Daoy (cell line): ENCODE measurements around the gene SLC7A1. TPM values are rescaled to one million over a fixed set of nuclear protein-coding genes. Genes with fewer than 3 reads are reported as not detected.
A peak's percentile ranks its signal among the peaks of the same experiment; 100 is the strongest.

Experiments used
- DNase-seq: peaks from one replicate; pipeline ENCODE4 v3.0.0-alpha.2; 2015; ENCODE audit warnings: low read depth
- total RNA-seq: library from RNA; depleted of rRNA; stranded (reverse); fragments of >200 nt; shearing (Covaris generic); gene quantifications from 2 replicates; pipeline ENCODE4 v1.2.3, GENCODE V29; 2014

Gene SLC7A1
- total RNA-seq, 1 experiment from 2014 or later: 22.0 TPM

DNA sequence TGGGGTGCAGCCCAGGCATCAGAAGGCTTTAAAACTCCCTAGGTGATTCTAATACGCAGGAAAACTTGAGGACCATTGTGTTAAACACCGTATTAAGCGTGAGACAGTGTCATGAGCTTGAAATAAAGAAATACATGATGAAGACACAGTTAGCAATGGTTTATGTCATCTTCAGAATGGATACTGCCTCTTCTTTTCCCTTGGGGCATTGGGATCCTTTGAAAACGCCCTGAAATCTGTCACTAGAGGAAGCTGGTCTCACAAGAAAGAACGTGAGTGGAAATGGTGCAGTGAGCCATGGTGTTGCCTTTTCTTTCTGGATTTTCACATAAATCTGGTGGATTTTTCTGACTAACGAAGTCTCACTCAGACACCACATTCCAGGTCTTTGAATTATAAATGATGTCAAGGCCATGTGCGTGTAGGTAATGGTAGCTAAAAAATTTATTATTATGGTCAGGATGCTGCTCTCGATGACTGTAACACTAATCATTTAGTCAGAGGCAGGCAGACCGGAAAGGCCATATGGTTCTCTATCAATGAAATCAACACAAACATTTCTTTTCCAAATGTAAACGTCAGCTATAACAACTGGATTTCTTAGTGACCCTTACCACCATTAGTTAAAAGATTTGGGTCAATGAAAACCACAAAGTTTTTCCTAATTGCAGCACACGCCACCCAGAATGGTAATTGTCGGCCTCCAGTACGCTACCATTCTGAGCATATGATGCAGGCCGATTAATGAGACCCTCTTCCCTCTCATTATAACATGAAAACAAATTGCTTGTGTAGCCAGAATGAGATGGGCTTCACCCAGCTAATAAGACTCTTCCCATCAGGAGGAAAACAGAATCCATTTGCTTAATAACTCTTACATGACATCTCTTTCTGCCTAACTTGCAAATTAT, 105.6 kb downstream of the SLC7A1 start:
- DNase-seq: no peak

DNA sequence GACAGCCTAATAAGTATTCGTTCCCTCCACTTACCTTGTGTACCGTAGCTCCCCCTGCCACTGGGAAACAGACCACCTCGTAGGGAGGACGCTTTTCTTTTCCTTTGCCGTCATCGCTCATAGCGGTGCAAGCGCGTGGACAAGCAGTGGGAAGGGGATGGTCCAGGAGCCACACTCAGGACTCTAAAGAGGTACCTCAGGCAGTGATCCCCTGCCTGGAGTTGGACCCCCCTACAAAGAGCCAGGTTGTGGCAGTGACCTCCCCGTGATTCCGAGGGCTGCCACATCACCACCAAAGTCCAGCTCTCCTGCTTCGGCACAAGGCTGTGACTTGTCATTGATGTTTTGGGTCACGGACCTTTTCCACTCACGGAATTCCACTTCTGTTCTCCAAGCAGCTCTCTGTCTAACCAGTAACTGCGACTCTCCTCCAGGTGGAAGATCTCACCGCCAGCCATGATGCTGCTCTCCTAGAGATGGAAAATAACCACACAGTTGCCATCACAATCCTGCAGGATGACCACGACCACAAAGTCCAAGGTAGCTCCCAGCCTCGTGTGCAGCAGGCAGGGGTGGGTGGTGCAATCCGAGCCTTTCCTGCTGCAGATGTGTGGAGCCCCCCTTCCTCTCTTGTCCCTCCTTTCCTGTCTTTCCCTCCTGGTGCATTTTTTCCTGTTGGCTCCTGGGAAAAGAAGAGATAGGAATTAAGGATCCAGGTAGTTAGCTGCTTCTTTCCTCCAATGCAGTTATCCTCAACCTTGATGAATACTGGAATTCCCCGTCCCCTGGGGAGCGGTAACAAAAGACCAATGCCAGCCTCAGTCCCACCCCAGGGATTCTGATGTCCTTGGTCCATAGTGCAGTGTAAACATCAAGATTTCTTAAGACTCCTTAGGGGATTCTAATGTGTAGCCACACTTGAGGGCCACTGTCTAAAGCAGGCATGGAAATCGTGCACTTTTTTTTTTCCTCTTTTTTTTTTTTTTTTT, 107.7 kb downstream of the SLC7A1 start:
- no peak for DNase-seq

DNA sequence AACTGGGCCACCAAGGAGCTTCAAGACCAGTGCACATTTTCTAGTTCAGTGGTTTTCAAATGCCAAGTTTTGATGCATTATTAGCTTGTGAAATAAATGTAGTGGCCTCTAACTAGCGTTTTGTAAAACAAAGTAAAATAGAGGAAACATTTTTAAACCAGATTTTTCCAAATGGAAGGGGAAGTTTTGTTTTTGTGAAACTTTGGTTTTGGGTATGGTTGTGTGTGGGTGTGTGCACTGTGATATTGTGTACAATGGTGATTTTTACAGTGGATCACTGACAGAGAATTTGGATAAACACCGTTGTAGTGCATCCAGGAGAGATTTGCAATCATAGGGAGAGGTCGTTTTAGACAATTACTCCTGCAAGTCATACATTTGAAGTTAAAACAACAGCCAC, 108.9 kb downstream of the SLC7A1 start:
- no peak for DNase-seq

DNA sequence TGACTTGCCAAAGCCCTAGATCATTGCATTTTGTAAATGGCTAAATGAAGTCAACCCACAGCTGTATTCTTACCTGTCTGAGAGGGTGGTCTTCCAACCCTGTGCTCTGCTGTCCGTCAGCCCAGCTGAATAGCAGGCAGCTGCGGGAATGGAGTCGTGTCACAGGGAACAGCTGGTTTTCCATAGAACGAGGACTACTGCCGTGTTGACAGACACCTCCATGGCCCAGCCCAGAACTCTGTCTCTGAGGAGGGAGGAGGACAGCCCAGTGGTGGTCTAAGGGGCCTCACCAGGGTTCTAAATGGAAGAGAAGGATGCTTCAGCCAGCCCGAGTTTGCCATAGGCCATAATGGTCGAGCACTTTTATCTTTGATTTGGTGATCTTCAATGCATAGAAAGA, 110.7 kb downstream of the SLC7A1 start:
- DNase-seq: no peak

DNA sequence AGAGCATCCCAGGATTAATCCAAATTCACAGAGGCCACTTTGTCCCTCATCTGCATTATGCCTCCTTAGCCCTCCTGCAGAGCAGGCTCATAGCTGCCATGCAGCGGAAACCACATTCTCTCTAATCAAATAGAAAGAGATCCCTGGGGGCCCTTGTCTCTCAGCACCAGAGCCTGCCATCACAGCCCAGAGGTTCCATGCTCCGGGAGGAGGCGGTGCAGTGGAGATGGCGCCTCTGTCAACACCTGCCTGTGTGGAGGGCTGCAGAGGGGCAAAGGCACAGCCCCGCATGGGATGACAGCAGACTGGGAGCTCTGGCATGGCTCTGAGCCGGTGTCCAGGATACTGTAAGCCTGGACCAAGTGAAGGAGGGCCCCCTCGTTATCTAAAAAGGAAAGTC, 111.3 kb downstream of the SLC7A1 start:
- peak; percentile 25 for DNase-seq

DNA sequence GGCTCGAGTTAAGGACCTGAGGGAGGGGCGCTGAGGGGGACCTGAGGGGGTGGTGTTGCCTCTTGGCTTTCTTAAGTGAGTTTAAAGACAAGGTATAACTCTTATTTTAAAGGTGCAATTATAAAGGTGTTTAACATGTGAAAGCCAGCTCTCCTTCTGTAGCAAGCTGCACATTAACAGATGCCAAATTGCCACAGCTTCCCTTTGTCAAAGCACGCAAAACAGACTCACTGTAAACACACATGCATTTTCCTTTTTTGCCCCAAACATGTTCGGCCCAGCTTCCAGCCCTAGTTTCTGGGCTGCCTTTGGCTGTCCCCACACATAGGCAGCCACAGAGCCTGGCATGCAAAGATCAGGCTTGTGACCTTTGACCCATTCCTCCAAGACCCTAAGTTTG, 111.9 kb downstream of the SLC7A1 start:
- no peak for DNase-seq

DNA sequence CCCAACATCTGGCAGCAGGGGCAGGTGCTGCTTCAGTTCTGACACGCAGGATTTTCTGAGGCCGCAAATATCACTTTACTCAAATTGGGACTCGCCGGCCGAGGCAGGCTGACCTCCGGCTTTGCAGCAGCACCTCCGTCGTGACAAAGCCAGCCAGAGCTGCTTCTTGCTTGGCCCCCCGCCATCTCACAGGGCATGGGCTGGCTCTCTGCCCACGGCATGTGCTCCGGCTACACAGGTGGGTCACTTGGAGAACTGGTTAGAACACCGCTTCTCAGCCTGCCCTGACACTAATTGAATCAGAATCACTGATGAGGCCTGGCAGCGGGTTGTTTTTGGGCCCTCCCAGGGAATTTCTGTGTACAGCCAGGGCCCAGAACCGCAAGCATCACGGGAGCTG, 112.3 kb downstream of the SLC7A1 start:
- no peak for DNase-seq

DNA sequence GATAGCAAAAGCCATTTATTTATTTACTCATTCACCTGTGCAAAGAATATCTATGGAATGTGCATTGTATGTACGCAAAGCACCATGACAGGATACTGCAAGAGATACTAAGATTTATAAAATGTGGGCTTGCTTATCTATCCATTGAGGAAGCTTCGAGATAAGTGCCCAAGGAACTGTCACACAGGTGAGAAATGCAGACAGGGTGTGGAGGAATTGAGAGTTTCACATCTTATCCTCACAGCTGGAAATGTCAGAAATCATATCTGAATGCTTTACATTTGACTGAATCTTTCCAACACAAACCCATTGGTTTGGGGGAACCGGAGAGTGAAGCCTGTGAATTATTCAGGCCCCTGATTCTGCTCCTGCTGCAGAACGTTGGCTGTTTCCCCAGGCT, 113.0 kb downstream of the SLC7A1 start:
- DNase-seq: no peak

DNA sequence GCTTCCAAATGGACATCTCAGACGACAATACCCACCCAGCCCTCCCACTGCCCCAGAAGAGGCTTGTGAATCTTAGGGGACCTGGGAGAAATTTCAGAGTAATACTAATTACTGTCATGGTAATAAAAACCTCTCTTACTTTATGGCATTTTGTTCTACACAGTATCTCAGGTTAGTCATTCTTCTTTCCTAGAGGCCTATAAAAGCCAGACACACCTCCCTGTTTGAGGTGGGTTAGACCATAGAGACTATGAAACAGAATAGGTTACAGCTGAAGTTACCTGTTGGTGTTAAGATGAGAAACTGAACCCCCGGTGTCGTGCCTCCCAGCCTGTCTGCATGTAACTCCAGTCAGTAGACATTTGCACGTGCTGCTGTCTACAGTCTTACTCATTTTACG, 113.9 kb downstream of the SLC7A1 start:
- no peak for DNase-seq

DNA sequence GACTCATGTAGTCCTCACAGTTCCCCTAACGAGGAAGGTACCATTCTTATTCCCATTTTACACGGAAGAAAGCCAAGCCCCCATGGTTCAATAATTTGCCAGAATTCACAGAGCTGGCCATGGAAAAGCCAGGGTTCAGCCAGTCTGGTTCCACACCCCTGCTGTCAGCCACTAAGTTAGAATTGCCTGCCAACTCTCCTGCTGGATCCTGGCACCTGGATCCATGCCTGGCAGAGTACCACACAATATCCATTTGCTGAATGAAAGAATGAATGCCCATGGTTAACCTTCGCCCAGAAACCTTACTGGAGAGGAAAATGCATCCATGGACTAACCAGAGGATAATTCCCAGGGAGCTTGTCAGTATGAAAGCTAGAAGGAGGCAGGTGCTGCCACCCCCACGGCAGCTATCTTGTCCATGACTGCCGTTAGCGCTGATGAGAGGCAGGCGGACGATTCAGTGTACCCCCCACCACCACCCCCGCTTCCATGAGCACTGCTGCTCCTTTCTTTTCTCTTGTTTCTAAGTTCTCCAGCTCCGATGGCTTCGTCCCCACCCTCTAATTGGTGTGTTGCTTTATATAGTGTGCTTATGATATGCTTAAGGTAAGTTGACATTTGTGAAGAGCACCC, 114.5 kb downstream of the SLC7A1 start:
- no peak for DNase-seq

DNA sequence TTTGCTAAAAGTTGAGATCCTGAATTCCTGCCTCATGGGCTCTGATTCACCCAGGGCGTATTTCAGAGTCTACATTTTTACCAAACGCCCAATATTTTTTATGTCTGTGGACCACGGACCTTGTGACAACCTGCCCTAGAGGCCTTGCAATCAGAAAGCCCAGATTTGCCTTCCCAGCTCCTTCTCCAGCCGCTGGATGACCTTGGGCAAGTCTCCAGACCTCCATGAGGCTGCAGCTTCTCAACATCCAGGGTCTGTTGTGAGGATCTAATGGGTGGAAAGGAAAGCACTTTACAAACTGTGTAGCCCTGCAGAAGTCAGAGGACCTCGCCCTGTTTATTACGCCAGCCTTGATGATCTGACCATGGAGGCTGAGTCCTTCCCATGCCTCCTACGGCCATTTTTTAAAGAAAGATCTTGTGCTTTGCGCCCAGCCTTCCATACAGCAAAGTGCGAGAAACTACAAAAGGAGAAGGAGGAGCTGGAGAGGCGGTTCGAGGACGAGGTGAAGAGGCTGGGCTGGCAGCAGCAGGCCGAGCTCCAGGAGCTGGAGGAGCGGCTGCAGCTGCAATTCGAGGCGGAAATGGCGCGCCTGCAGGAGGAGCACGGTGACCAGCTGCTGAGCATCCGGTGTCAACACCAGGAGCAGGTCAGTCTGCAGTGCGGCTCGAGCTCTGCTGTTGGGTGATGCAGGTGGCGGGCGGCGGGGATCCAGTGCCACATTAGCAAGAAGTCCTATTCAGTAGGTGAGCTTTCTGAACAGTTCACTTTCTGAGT, 115.6 kb downstream of the SLC7A1 start:
- DNase-seq: no peak

DNA sequence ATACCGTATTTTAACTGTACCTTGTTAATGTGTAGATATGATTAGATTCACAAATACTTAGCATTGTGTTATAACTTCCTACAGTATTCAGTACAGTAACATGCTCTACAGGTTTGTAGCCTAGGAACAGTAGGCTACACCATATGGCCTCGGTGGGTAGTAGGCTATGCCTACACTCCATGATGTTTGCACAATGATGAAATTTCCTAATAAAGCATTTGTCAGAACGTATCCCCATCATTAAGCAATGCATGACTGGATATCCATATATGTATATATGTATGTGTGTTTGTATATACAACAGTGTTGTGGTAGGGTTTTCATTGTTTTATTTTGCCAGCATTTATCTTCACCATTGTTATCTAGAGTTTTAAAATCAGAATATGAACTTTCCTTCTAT, 119.4 kb downstream of the SLC7A1 start:
- DNase-seq: no peak

DNA sequence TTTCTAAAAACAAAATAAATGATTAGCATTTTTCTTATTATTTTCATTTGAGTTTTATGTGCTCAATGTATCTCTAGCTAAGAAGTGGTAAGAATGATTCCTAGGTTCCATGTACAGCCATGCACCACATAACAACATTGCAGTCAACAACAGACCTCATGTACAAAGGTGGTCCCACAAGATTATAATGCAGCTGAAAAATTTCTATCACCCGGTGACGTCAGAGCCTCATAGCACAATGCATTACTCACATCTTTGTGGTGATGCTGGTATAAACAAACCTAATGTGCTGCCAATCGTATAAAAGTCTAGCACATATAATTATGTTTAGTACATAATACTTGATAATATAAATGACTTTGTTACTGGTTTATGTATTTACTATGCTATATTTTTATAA, 120.5 kb downstream of the SLC7A1 start:
- DNase-seq: peak; percentile 46

DNA sequence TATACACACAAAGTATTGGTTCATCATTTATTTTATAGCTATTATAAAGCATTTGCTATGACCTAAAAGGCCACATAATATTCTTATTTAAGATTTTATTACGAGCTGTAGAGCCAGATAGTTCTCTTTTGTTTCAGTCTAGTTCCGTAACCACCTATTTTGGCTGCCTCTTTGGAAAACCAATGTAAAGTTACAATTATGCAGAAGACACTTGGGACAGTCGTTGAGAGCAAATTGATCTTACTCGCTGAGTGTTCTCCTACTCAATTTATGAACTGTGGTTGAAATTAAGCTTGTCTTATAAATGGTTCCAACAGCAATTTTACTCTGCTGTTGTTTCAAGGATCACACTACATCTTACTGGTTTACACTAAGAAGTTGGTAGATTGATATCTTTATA, 122.3 kb downstream of the SLC7A1 start:
- DNase-seq: no peak

DNA sequence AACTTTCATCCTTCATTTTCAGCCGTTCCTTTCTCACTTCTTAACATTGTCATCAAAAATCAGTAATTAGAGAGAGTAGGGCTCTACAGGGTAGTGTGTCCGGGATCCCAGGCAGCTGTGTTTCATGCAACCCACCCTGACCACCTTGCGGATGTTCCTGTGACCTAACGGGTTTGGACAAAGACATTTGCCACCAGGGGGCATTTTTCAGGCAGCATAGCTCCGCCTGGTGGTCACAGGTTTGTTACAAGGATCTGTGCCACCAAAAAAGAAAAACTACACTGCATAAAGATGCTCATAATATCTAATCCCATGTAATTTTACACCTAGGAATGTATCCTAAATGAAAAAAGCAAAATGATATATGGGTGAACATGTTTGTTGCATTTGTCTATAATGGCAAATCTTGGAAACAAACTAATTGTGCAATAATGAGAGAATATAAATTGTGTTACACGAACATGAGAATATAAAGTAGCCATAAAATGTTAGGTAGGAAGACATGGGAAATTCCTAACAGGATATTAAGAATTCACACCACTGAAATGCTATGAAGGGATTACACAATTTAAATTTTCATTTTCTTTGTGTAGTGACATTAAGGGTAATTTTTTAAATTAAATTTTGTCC, 123.0 kb downstream of the SLC7A1 start:
- peak; percentile 44 for DNase-seq

DNA sequence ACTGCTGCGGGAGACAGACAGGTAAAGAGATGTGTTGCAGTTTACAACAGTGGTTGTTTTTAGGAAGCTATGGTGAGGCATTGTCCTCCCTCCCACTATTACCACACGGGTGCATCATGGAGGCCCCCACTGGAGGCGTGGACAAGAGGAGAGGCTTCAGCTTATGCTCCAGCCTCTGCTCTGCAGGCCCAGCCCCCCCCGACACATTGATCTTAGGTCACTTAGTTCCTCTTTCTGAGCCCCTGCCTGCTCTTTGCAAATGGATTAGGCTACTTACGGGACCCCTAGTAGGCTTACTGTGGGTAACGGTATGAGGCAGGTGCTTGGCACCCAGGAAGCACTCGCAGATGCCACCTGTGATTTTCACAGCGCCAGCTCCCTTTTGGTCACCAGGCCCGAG, 123.9 kb downstream of the SLC7A1 start:
- DNase-seq: no peak

DNA sequence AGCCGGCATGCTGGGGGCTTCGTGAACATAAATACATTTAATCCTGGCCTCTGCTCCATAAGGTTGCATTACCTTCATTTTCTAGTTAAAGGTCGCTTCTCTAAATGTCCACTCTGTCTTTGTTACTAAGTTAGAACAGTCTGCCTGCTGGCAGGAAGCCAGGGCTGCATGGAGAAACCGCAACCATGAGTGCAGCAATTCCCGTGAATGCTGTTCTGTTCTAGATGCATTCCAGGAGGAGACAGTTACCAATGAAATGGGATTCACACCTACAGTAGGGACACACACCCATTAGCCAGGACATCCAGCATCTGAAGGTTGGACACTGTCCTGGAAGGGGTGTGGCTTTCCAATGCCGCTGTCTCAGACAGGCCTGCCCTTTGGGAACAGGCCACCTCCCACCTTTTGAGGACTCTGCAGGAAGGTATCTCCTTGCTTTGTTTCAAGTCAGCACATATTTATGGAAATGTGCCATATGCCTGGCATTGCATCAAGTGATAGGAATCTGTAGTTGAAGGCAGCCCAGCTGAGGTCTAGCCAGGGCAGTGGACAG, 129.7 kb downstream of the SLC7A1 start:
- DNase-seq: peak; percentile 19

DNA sequence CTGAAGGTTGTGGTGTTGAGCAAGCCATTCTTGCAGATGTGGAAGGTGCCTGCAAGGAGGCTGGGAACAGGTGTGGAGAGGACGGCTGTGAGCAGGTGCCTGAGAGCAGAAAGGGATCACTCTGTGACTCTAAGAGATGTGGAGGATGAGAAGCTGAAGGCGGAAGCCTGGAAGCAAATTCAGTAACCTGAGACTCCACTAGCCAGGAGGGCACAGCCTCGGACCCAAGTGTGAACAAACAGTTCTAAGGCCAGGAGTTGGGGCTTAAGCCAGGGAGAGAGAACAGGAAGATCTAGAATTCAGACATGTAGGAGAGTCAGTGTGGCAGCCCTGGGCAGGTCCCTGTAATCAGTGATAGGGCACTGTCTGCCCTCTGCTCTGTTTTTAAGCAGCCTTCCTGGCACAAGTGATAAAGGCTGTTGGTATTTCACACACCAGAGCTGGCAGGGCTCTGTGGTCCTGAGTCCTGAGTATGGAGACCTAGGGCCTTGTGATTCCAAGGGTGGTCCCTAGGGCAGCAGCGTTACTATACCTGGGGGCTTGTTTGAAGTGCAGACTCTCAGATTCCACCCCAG, 131.3 kb downstream of the SLC7A1 start:
- DNase-seq: no peak

DNA sequence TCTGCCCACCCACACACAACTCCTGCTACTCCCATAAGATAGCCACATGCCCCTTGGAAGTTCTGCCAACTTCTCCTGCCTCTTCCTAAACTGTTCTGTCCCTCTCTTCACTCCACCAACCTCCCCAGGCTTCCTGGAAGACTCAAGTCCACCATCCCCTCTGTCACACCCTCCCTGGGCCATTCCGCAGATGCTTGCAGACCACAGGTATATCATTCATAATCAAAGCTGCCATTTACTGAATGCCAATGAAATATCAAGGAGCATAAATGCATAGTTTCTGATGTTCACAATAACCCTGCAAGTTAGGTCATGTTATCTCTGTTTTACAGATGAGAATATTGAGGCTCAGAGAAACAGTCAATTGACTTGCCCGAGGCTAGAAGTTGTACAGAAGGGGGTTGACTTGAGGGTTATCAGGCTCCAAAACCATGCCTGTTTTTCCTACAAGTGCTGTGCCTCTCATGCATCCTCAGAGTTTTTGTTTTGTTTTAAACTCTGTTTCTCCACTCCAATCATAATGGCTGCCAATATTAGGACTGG, 135.6 kb downstream of the SLC7A1 start:
- no peak for DNase-seq
